Bone marrow (tissue), 2 donors: Measurements from ENCODE around the gene BTRC.

Experiments used
- DNase-seq, 2 donors: peaks; one replicate each; lab custom pipeline; 2025; lab: John Stamatoyannopoulos, UW

BTRC gene

GRCh38 chr10:101568054-101568745 lies 214.2 kb downstream of the BTRC start:
- DNase-seq = no peak

- no peak for DNase-seq
Measured at GRCh38 chr10:101569323-101569621, 215.3 kb downstream of the BTRC start.

- DNase-seq = no peak
Measured at GRCh38 chr10:101569622-101570427, 215.9 kb downstream of the BTRC start.

- peak; percentile 23 to 74 for DNase-seq
Measured at GRCh38 chr10:101570428-101571270, 216.7 kb downstream of the BTRC start.

DNA sequence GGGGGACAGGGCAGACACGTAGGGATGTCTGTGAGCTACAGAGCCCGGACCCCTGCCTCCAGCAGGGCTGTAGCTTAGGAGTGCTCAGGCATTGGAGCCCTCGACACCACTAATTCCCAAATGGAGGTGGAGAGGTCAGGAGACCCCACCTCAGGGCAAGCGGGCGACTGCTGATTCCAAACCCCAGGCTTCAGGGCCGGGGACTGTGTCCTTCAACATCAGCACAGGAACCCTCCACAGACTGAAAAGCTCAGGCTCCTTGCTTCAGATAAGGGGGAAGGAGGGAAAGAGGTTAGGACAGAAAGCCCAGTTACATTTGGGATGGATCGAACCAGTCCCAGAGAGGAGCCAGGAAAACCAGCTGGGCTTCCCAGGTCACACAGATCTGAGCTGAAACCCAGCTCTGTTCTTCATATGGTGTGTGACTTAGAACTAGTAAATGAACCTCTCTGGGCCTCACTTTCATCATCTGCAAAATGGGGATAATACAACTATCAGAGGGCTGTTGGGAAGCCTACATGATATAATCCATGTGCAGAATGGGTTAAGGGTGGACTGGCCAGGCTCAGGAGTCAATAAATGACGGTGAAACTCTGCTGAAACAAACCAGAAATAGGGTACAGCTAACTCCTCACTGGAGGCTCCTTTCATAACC lies 217.4 kb downstream of the BTRC start:
- no peak for DNase-seq

DNA sequence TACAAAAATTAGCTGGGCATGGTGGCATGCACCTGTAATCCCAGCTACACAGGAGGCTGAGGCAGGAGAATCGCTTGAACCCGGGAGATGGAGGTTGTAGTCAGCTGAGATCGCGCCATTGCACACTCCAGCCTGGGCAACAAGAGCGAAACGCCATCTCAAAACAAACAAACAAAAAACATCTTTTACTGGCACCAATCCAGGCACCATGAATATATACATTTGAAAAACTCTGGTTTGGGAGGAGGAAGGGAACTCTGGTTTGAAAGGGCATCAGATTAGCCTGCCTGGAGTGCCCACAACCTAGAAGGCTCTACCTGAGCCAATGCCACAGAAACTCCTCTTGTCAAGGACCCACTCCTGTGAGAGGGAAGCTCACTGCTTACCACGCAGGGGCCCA lies 218.2 kb downstream of the BTRC start:
- no peak for DNase-seq

DNA sequence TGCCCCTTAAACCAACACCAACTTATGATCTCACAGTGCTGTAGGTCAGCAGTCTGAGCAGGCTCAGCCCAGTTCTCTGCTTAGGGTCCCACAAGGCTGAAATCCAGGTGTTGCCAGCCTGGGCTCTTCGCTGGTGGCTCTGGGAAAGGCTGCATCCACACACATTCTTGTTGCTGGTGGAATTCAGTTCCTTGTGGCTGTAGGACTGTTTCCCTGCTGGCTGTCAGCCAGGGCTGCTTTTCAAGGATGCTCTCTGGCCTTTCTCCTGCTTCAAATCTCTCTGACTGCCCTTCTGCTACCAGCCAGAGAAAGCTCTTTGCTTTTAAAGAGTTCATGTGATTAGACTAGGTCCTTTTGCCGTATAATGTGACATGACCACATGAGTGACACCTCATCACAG lies 218.8 kb downstream of the BTRC start:
- no peak for DNase-seq

DNA sequence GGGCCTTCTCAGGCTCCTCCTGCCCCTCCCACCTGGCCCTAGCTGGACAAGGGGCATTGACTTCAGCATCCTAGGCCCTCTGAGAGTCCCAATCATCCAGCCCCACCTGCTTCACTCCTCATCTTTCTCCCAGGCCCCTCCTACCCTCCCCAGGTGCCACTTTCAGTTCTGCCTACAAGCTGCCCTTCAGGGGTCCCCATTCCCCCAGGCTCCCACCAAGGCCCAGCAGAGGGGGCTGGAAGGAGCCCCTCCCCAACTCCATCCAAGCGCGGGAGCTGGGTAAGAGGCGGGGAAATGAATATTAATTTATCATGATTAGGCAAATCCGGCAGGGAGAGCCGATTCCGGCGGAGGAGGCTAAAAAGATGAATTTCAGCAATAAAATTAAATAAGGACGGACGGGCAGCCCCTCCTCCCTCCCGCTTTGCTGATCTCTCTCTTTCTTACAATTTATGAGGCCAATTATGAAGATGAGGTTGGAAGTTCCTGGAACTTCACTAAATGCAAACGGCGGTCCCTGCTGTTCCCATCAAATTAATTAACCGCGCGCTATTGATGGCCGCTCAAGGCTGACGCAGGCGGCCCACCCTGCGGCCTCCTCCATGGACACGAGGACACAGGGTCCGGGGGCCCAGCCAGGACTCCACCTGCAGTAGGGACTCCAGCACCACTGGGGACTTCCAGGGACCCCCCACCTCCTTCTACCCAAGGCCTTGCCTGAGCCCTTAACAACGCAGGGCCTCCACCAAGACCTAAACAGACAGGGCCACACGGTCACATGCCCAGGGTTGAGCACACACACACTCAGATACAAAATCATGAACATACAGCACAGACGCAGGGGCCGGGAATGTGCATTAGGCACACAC lies 220.2 kb downstream of the BTRC start:
- no peak for DNase-seq

DNA sequence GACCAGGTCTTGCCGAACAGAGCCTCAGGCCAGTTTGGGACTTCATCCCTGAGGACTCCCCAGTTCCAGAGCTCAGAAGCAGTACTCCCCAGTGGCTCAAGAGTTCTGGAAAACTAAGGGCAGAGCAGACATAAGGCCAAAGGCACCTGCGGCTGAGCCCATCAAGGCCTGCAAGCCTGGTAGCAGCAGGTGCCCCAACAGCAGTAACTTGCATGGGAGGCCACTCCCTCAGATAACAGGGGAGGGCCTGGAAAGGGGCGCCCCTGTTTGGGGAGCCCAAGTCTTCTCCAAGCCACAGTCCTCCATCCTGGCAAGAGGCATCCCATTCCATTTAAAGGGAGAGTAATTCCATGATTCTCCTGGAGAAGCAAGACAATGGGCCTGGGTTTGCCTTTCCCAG lies 221.1 kb downstream of the BTRC start:
- no peak for DNase-seq

- no peak for DNase-seq
Measured at GRCh38 chr10:101575580-101576210, 221.7 kb downstream of the BTRC start.

- no peak for DNase-seq
Measured at GRCh38 chr10:101576211-101576863, 222.4 kb downstream of the BTRC start.

DNA sequence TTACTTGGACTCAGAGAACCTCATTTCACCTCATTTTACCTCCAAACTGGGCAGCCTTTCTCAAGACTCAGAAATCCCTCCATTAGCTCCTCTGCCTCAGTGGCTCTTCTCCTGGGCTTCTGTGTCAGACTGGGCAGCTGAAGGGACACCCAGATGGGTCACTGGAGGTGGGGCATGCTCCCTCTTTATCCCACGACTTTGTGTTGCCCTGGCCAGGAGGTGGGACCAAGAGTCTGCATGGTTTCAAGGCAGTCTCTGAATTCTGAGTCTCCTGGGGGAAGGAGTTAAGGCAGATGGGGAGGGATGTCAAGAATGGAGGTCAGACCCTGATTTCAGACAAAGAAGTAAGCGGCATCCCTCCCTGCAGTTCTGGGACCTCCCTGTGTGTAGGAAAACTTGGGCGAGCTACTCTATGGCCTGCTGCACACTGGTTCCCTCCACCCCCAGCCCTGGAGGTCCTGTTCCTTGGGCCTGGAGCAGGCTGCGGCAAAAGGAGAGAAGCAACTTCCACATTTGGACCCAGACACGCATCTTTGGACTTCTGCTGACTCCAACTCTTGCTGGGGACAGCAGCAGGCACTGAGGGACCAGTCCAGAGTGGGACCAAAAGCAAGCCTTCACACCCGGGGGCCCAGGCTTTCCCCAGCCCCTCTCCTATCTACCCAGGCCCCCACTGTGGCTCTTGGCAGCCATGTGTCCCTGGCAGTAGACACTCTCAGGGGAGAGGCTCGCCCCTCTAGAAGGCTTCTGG lies 223.3 kb downstream of the BTRC start:
- DNase-seq = no peak

- DNase-seq = no peak
Measured at GRCh38 chr10:101578192-101578591, 224.2 kb downstream of the BTRC start.

- DNase-seq = no peak
Measured at GRCh38 chr10:101578803-101579515, 225.0 kb downstream of the BTRC start.

GRCh38 chr10:101579516-101579870 lies 225.5 kb downstream of the BTRC start:
- DNase-seq = no peak

DNA sequence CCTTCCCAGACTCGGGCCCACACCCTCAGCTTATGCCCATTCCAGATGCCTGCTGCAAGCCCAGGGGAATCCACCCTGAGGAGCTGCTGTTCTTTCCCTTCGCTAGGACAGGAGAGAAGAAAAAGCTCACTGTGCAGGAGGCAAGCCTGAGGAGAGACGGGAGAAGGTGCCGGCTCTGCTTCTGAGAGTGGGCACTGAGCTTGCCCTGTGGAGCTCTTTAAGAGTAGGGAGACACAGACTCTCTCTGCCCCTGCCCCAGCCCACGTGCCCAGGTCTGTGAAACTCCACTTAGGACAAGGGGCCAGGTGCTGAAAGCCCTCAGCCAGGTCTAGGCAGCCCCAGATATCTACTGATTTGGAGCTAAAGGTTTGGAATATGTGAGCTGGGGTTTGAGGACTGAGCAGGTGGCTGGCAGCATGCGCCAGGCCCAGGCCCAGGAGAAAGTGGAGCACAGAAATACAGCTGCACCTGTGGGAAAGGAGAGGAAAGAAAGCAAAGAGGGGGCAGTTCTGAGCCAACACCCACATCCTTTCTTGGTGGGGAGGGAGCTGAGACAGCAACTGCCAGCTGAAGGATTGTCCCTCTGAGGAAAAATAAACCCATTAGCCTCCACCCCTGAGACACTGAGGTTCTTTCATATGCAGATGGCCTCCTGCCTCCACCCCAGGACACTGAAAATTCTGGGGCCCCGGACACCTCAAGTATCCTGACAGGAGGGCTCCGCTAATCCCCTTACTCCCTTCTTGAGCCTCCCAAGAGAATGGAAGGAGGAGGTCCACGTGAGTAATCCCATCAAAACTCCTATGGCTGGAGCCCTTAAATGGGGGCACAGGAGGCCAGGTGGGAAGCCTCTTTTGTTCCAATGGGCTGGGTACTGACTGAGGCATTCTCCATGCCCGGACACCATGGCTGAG lies 226.8 kb downstream of the BTRC start:
- no peak for DNase-seq

- DNase-seq = no peak
Measured at GRCh38 chr10:101585841-101586240, 231.9 kb downstream of the BTRC start.
